OCI-LY3 (cell line): Measurements from ENCODE around the gene AHCYL1.

Experiments
- H2AFZ ChIP-seq: fragments of 200-600, 300-600 bp; shearing (Covaris generic); 2 replicates; pipeline ENCODE4 v1.6.0; 2014; ENCODE audit warnings: antibody characterized with exemption, low read depth, low read length
- H3K27ac ChIP-seq: fragments of 200-600, 300-600 bp; sonication (generic); 2 replicates; pipeline ENCODE4 v1.5.1; 2014; ENCODE audit warnings: mild to moderate bottlenecking, low read length, moderate library complexity, mixed read lengths
- H3K27me3 ChIP-seq: fragments of 200-600, 300-600 bp; sonication (generic); 2 replicates; pipeline ENCODE4 v1.6.1; 2014; ENCODE audit warnings: low read depth, low read length, mixed read lengths
- H3K36me3 ChIP-seq: fragments of 200-600, 300-600 bp; sonication (generic); replicated peaks from 2 replicates; pipeline ENCODE3; 2014; ENCODE audit warnings: low read depth, low read length, mixed read lengths
- H3K4me1 ChIP-seq: fragments of 300-600, 200-600 bp; sonication (generic); 2 replicates; pipeline ENCODE4 v1.6.1; 2014; ENCODE audit warnings: low read length, mixed read lengths
- H3K4me2 ChIP-seq: fragments of 200-600, 300-600 bp; sonication (generic); 2 replicates; pipeline ENCODE4 v1.6.1; 2014; ENCODE audit warnings: low read length, mixed read lengths
- H3K4me3 ChIP-seq: fragments of 300-600, 200-600 bp; sonication (generic); 2 replicates; pipeline ENCODE4 v1.5.1; 2014; ENCODE audit warnings: antibody characterized with exemption, mild to moderate bottlenecking, low read length, moderate library complexity
- H3K79me2 ChIP-seq: fragments of 300-600, 200-600 bp; shearing (Covaris generic); 2 replicates; pipeline ENCODE4 v1.6.1; 2014; ENCODE audit warnings: mild to moderate bottlenecking, low read length, mixed read lengths
- H3K9ac ChIP-seq: fragments of 300-600, 200-600 bp; shearing (Covaris generic); 2 replicates; pipeline ENCODE4 v1.6.0; 2014; ENCODE audit warnings: mild to moderate bottlenecking, low read length, moderate library complexity
- H3K9me3 ChIP-seq: fragments of 200-600, 300-600 bp; shearing (Covaris generic); 2 replicates; pipeline ENCODE4 v1.6.1; 2014; ENCODE audit warnings: low read length, mixed read lengths; ENCODE audit not compliant: insufficient read depth
- H4K20me1 ChIP-seq: fragments of 200-600, 300-600 bp; sonication (generic); 2 replicates; pipeline ENCODE4 v1.6.1; 2016; ENCODE audit warnings: low read length, mixed read lengths; ENCODE audit not compliant: insufficient read depth
- EZH2phosphoT487 ChIP-seq: fragments of 200-600 bp; shearing (Covaris generic); IDR thresholded peaks from 2 replicates; pipeline ENCODE4 v1.6.1; 2018; ENCODE audit warnings: antibody characterized with exemption, mixed run types, low read depth
- TF ChIP-seq, protein P1 (sequence below): fragments of 200-600, 300-600 bp; sonication (generic); IDR thresholded peaks from 2 replicates; pipeline ENCODE4 v1.5.1; 2014; ENCODE audit warnings: antibody characterized with exemption, low read length, low read depth

AHCYL1 gene

DNA sequence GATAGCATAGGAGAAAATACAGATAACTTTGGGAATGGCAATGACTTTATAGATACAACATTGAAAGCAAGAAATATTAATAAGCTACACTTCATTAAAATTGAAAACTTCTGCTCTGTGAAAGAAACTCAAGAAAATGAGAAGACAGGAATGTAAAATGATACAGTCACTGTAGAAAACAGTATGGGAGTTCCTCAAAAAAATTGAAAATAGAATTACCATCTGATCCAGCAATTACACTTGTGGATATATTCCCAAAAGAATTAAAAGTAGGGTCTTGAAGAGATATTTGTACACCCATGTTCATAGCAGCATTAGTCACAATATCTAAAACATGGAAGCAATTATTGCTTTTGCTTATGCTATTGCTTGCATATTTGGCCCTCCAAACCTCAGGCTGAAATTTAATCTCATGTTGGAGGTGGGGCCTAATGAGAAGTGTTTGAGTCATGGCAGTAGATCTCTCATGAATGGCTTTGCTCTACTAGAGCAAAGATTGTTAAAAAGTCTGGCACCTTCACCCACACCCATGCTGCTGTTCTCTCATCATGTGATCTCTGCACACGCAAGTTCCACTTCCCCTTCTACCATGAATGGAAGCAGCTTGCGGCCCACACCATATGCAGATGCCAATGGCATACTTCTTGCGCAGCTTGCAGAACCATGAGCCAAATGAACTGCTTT, 15.3 kb upstream of the AHCYL1 start:
- Histone ChIP-seq H3K4me1 (peaks cover 10% of the 10 kb centered on the region), H4K20me1 (no peaks in the 10 kb centered on the region), H3K4me2 (no peak overlapping the region), H2AFZ (0 out of 2 replicates have a peak overlapping the region, but pooled peaks have one; percentile 15), H3K36me3 (no peaks in the 10 kb centered on the region), H3K9ac (no peak overlapping the region), H3K27me3 (no peaks in the 10 kb centered on the region), H3K4me3 (no peak overlapping the region), H3K27ac (no peak overlapping the region), H3K9me3 (no peaks in the 10 kb centered on the region), H3K79me2 (no peaks in the 10 kb centered on the region)
- TF ChIP-seq, protein P1, sequence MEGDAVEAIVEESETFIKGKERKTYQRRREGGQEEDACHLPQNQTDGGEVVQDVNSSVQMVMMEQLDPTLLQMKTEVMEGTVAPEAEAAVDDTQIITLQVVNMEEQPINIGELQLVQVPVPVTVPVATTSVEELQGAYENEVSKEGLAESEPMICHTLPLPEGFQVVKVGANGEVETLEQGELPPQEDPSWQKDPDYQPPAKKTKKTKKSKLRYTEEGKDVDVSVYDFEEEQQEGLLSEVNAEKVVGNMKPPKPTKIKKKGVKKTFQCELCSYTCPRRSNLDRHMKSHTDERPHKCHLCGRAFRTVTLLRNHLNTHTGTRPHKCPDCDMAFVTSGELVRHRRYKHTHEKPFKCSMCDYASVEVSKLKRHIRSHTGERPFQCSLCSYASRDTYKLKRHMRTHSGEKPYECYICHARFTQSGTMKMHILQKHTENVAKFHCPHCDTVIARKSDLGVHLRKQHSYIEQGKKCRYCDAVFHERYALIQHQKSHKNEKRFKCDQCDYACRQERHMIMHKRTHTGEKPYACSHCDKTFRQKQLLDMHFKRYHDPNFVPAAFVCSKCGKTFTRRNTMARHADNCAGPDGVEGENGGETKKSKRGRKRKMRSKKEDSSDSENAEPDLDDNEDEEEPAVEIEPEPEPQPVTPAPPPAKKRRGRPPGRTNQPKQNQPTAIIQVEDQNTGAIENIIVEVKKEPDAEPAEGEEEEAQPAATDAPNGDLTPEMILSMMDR = no peak
- TF ChIP-seq EZH2phosphoT487 = no peak

DNA sequence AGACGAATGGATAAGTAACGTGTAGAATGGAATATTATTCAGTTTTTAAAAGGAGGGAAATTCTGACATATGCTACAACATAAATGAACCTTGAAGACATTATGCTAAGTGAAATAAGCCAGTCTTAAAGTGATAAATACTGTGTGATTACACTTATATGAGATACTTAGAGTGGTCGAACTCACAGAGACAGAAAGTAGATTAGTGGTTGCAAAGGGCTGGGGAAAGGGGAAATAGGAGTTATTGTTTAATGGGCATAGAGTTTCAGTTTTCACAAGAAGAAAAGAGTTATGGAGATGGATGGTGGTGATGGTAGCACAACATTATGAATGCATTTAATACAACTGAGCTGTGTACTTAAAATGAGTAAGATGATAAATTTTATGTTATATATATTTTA, 14.7 kb upstream of the AHCYL1 start:
- no peak overlapping the region for H3K4me2 ChIP-seq
- no peaks in the 10 kb centered on the region for H3K36me3 ChIP-seq
- no peaks in the 10 kb centered on the region for H3K9me3 ChIP-seq
- no peaks in the 10 kb centered on the region for H3K79me2 ChIP-seq
- no peak overlapping the region for H2AFZ ChIP-seq
- H3K9ac ChIP-seq = no peak overlapping the region
- no peaks in the 10 kb centered on the region for H3K27me3 ChIP-seq
- H3K4me3 ChIP-seq = no peak overlapping the region
- H3K27ac ChIP-seq = no peak overlapping the region
- TF ChIP-seq EZH2phosphoT487 = no peak
- TF ChIP-seq, protein P1 = no peak
- H3K4me1 ChIP-seq = peaks cover 10% of the 10 kb centered on the region
- no peaks in the 10 kb centered on the region for H4K20me1 ChIP-seq

DNA sequence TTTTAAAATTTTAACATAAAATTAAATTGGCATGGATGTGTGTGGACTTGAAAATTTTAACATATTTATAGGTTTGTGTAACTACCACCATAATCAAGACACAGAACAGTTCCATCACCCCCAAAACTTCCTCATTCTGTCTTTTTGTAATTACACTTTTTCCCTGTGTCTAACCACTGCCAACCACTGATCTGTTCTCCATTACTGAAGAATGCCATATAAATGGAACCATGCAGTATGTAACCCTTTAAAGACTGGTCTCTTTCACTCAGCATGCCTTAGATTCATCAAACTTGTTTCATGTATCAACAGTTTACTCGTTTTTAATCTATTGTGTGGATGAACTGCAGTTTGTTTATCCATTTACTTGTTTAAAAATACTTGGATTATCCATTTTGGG, 13.0 kb upstream of the AHCYL1 start:
- Histone ChIP-seq H3K4me1 (peaks cover 10% of the 10 kb centered on the region), H3K79me2 (no peaks in the 10 kb centered on the region), H3K4me2 (no peak overlapping the region), H2AFZ (no peak overlapping the region), H3K9ac (no peak overlapping the region), H3K27ac (no peak overlapping the region), H3K4me3 (no peak overlapping the region), H4K20me1 (no peaks in the 10 kb centered on the region), H3K36me3 (no peaks in the 10 kb centered on the region), H3K9me3 (no peaks in the 10 kb centered on the region), H3K27me3 (no peaks in the 10 kb centered on the region)
- TF ChIP-seq, protein P1 = no peak
- no peak for TF ChIP-seq EZH2phosphoT487

GRCh38 chr1:109974191-109974590, 10.4 kb upstream of the AHCYL1 start:
- no peaks in the 10 kb centered on the region for H3K79me2 ChIP-seq

More at GRCh38 chr1:109974191-109974590, 10.4 kb upstream of the AHCYL1 start:
- no peak for TF ChIP-seq EZH2phosphoT487
- TF ChIP-seq, protein P1 = no peak
- Histone ChIP-seq H3K36me3 (no peaks in the 10 kb centered on the region), H4K20me1 (no peaks in the 10 kb centered on the region), H3K9ac (no peak overlapping the region), H3K27ac (no peak overlapping the region), H3K27me3 (no peaks in the 10 kb centered on the region; the same call in 1 of the 2 replicates), H3K9me3 (no peaks in the 10 kb centered on the region), H3K4me2 (no peak overlapping the region), H3K4me3 (no peak overlapping the region), H3K4me1 (peaks cover 8% of the 10 kb centered on the region), H2AFZ (no peak overlapping the region)
